ENCODE results near the gene AGRP.

The AGRP gene, protein sequence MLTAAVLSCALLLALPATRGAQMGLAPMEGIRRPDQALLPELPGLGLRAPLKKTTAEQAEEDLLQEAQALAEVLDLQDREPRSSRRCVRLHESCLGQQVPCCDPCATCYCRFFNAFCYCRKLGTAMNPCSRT

DNA sequence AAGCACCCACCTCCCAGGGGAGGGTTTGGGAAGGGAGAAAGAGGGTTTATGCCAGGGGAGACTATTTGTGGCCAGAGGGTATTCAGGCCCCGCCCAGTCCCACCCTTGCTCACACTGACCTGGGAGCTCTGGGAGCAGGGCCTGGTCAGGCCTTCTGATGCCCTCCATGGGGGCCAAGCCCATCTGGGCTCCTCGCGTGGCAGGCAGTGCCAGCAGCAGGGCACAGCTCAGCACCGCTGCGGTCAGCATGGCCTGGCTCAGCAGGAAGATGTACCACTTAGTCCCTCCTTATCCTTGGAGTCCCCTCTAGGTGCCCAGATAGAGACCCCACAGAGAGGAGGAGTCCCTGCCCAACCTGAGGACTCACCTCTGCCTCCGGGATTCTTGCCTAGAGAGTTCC, at the start of gene AGRP:
Gene AGRP, minus strand, starts transcription at position 398 of the 400 bp plus-strand sequence. Its CDS starts 149 bp downstream, at position 249.
- H3K27ac ChIP-seq, result peak within 1 kb of the TSS; percentile 99
- no peaks in the 10 kb centered on the region for H3K9me3 ChIP-seq
- H3K4me1 ChIP-seq (ENCODE audit: control insufficient read depth in 1 of 2, insufficient read depth in 1 of 2, low read depth in 1 of 2, low read length in 1 of 2), result peaks cover 75 to 77% of the 10 kb centered on the region in 2 experiments
- TF ChIP-seq, protein P1, sequence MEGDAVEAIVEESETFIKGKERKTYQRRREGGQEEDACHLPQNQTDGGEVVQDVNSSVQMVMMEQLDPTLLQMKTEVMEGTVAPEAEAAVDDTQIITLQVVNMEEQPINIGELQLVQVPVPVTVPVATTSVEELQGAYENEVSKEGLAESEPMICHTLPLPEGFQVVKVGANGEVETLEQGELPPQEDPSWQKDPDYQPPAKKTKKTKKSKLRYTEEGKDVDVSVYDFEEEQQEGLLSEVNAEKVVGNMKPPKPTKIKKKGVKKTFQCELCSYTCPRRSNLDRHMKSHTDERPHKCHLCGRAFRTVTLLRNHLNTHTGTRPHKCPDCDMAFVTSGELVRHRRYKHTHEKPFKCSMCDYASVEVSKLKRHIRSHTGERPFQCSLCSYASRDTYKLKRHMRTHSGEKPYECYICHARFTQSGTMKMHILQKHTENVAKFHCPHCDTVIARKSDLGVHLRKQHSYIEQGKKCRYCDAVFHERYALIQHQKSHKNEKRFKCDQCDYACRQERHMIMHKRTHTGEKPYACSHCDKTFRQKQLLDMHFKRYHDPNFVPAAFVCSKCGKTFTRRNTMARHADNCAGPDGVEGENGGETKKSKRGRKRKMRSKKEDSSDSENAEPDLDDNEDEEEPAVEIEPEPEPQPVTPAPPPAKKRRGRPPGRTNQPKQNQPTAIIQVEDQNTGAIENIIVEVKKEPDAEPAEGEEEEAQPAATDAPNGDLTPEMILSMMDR (IDR thresholded peaks at IDR 0.05), result no peak
- peak within 1 kb of the TSS; percentile 98 for H3K4me3 ChIP-seq (ENCODE audit: low read depth in 1 of 2, low read length in 1 of 2)
- peaks cover 16% of the 10 kb centered on the region for H3K36me3 ChIP-seq
- H3K27me3 ChIP-seq, result no peaks in the 10 kb centered on the region

DNA sequence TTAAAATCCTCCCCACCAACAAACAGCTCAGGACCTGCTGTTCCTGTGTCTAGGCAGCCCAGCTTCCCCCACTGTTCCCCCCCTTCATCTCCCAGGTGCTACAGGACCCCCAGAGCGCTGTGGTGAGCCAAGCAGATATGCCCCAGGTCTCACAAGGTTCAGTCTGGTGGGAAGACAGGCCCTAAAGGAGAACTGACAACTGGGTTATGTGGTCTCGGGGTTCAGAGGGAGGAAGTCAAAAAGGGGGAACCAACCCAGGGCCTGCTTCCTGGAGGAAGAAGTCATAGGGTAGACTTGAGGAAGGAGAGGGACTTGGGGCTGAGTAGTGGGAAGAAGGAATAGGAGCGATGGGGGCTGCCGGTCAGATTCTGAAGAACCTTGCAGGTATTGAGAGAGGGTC, 47.9 kb upstream of the AGRP start:
- H3K4me3 ChIP-seq (ENCODE audit: low read depth in 1 of 2, low read length in 1 of 2), result peak overlapping the region; percentile 87 to 96
- peaks cover 43 to 59% of the 10 kb centered on the region in 2 experiments for H3K4me1 ChIP-seq (ENCODE audit: control insufficient read depth in 1 of 2, insufficient read depth in 1 of 2, low read depth in 1 of 2, low read length in 1 of 2)
- TF ChIP-seq, protein P1 (IDR thresholded peaks at IDR 0.05), result peak; percentile 26
- no peaks in the 10 kb centered on the region for H3K36me3 ChIP-seq
- no peaks in the 10 kb centered on the region for H3K9me3 ChIP-seq
- H3K27me3 ChIP-seq, result peaks cover under 1% of the 10 kb centered on the region
- peak overlapping the region; percentile 94 for H3K27ac ChIP-seq

DNA sequence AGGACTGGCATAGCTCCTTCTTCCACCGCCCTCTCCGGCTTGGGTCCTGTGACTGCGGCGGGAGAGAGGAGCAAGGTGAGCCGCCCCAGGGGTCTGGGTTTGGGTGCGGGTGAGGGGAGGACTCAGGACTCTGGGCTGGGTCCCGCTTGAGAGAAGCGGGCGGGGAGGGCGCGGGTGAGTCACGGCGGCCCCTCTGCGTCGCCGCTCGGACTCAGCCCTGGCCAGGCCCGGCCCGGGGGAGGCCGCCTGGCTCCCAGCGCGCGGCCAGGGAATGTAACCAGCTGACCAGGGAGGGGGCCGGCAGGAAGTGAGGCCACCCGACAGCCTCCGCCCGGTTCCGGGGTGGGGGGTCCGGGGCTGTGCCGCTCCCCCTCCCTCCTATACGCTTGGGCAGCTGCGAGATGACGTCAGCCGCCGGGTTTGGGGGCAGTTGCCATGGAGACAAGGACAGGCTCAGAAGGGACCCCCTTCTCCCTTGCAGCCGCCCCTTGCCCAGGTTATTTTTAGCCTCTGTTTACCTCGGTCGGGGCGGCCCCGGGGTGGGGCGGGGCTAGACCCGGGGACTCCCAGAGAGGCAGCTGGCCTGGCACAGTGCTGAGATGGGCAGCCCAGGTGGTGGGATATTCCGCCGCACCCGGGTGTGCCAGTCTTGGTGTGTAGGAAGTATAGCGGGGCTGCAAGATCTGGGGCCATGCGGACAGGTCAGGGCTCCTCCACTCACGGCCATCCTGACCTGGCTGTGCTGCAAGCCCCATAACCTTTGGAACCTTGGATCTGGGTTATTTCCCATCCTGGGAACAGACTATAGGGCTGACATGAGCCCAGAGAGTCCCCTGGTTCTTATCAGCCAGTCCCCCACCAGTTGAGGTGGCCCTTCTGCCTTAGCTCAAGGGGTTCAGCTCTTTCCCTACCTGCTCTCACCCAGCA, 46.9 kb upstream of the AGRP start:
- no peaks in the 10 kb centered on the region for H3K9me3 ChIP-seq
- H3K27ac ChIP-seq, result peak overlapping the region; percentile 94
- H3K36me3 ChIP-seq, result no peaks in the 10 kb centered on the region
- peak overlapping the region; percentile 87 to 96 for H3K4me3 ChIP-seq (ENCODE audit: low read depth in 1 of 2, low read length in 1 of 2)
- peaks cover 43 to 59% of the 10 kb centered on the region in 2 experiments for H3K4me1 ChIP-seq (ENCODE audit: control insufficient read depth in 1 of 2, insufficient read depth in 1 of 2, low read depth in 1 of 2, low read length in 1 of 2)
- no peaks in the 10 kb centered on the region for H3K27me3 ChIP-seq
- TF ChIP-seq, protein P1 (IDR thresholded peaks at IDR 0.05), result no peak

DNA sequence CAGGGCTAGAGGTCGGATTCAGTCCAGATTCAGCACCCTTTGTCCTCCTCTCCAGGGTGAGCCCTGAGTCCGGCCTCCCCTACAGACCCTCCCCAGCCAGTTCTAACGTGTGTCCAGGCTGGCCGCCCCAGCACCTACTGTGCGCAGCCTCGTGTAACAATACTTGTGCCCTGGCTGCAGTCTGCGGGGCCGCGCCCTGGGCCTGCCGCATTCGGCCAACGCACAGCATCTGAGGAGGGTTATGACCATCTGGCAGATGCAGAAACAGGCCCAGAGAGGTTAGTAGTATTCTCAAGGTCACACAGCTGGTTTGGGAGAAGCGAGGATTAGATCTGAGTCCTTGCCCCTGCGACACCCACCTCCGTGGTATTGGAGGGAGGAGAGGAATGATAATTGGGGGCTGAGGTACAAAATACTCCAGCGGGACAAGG, 46.2 kb upstream of the AGRP start:
- peak overlapping the region; percentile 94 for H3K27ac ChIP-seq
- TF ChIP-seq, protein P1 (IDR thresholded peaks at IDR 0.05), result no peak
- H3K4me3 ChIP-seq (ENCODE audit: low read depth in 1 of 2, low read length in 1 of 2), result peak overlapping the region; percentile 87 to 96
- H3K36me3 ChIP-seq, result no peaks in the 10 kb centered on the region
- peaks cover 43 to 59% of the 10 kb centered on the region in 2 experiments for H3K4me1 ChIP-seq (ENCODE audit: control insufficient read depth in 1 of 2, insufficient read depth in 1 of 2, low read depth in 1 of 2, low read length in 1 of 2)
- H3K27me3 ChIP-seq, result no peaks in the 10 kb centered on the region
- H3K9me3 ChIP-seq, result no peaks in the 10 kb centered on the region

DNA sequence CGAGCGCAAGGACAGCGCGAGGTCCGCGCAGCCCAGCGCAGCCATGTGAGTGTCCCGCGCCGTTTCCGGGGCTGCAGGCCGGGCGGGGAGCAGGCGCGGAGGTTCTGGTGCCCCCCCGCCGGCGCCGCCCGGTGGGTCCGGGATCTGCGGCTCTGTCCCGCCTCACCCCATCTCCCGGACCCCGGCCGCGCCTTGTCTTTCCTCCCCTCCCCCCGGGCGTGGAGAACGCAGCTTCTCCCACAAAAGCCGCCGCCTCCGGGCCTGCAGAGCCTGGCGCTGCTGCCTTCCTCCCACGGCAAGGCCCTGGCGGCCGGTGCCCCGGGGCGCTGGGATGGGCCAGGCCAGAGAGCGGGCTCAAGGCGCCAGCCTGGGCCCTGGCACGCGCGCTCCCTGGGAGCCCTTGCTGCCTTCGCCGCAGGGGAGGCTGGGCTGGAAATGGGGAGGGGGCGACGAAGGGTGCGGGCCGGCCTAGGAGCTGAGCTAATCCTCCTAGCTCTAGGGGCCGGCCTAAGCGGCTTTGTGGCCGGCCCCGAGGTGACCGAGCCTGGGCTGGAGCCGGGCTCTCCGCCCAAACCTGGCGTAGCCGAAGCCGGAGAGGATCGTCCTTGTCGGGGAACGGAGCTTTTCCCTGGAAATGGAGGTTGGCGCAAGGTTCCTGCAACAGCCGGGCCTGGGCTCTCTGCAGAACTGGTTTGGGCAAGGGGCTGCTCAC, 45.7 kb upstream of the AGRP start:
- peak overlapping the region; percentile 94 for H3K27ac ChIP-seq
- H3K9me3 ChIP-seq, result no peaks in the 10 kb centered on the region
- H3K4me3 ChIP-seq (ENCODE audit: low read depth in 1 of 2, low read length in 1 of 2), result peak overlapping the region; percentile 87 to 96
- no peaks in the 10 kb centered on the region for H3K27me3 ChIP-seq
- no peaks in the 10 kb centered on the region for H3K36me3 ChIP-seq
- H3K4me1 ChIP-seq (ENCODE audit: control insufficient read depth in 1 of 2, insufficient read depth in 1 of 2, low read depth in 1 of 2, low read length in 1 of 2), result peaks cover 43 to 53% of the 10 kb centered on the region in 2 experiments
- TF ChIP-seq, protein P1 (IDR thresholded peaks at IDR 0.05), result no peak
